ENCODE data around the gene OR52E1.

OR52E1 gene

GRCh38 chr11:5065027-5065426, 4.3 kb upstream of the OR52E1 start:
- no peaks in the 10 kb centered on the region for H3K36me3 ChIP-seq (ENCODE audit: control insufficient read depth, insufficient read depth, low read length)
- H3K27ac ChIP-seq (ENCODE audit: low read depth, low read length) = no peak overlapping the region
- no peaks in the 10 kb centered on the region for H3K9me3 ChIP-seq (ENCODE audit: control insufficient read depth, insufficient read depth, low read depth, low read length)
- H3K4me3 ChIP-seq (ENCODE audit: low read depth, low read length) = no peak overlapping the region
- H3K9ac ChIP-seq (ENCODE audit: low read length) = no peak overlapping the region
- H3K27me3 ChIP-seq (ENCODE audit: control insufficient read depth, insufficient read depth, low read length) = no peaks in the 10 kb centered on the region
- no peaks in the 10 kb centered on the region for H3K4me1 ChIP-seq (ENCODE audit: control insufficient read depth, insufficient read depth, low read length)

DNA sequence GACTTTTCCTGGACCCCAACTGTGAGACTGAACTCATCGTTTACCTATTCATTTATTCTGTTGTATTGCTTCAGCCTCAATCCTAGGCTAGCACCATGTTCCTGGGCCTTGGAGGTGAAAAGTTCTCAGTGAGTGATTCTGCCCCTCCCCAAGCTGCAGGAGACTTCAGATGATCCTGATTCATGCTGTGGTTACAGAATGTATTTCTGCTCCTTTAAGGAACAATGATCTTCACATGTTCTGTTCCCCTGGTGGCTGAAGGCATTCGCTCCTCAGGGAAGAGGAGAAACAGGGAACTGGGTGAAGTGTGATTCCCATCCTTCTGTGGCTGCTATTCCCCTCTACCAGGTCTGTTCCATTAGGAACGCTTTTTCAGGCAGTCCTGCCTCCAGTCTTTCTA, 2.4 kb downstream of the OR52E1 start:
- H3K27me3 ChIP-seq (ENCODE audit: control insufficient read depth, insufficient read depth, low read length) = no peaks in the 10 kb centered on the region
- H3K4me1 ChIP-seq (ENCODE audit: control insufficient read depth, insufficient read depth, low read length) = no peaks in the 10 kb centered on the region
- no peak overlapping the region for H3K9ac ChIP-seq (ENCODE audit: low read length)
- no peak overlapping the region for H3K4me3 ChIP-seq (ENCODE audit: low read depth, low read length)
- H3K9me3 ChIP-seq (ENCODE audit: control insufficient read depth, insufficient read depth, low read depth, low read length) = no peaks in the 10 kb centered on the region
- H3K36me3 ChIP-seq (ENCODE audit: control insufficient read depth, insufficient read depth, low read length) = no peaks in the 10 kb centered on the region
- no peak overlapping the region for H3K27ac ChIP-seq (ENCODE audit: low read depth, low read length)

GRCh38 chr11:5081405-5081804, 12.0 kb downstream of the OR52E1 start:
- Histone ChIP-seq H3K36me3 (ENCODE audit: control insufficient read depth, insufficient read depth, low read length) (no peaks in the 10 kb centered on the region), H3K9ac (ENCODE audit: low read length) (no peak overlapping the region), H3K4me3 (ENCODE audit: low read depth, low read length) (no peak overlapping the region), H3K4me1 (ENCODE audit: control insufficient read depth, insufficient read depth, low read length) (no peaks in the 10 kb centered on the region), H3K27me3 (ENCODE audit: control insufficient read depth, insufficient read depth, low read length) (no peaks in the 10 kb centered on the region), H3K27ac (ENCODE audit: low read depth, low read length) (no peak overlapping the region), H3K9me3 (ENCODE audit: control insufficient read depth, insufficient read depth, low read depth, low read length) (no peaks in the 10 kb centered on the region)

DNA sequence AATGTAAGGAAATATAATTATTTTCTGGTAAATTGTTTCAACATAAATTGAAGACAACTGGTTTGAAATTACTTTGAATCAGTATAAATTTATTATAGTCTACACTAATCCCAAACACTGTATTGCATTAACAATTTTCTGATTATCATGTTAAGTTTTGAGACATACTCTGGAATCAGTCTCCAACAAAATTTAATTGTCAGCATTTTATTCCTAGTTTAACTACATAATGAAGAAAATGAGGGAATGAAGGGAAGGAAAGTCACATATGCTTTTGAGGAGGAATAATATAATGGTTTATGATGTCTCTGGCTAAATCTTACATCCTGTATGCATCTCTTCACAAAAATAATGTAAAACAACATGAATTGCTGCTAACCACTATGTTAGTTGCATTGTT, 14.2 kb downstream of the OR52E1 start:
- Histone ChIP-seq H3K27ac (ENCODE audit: low read depth, low read length) (no peak overlapping the region), H3K9me3 (ENCODE audit: control insufficient read depth, insufficient read depth, low read depth, low read length) (no peaks in the 10 kb centered on the region), H3K36me3 (ENCODE audit: control insufficient read depth, insufficient read depth, low read length) (no peaks in the 10 kb centered on the region), H3K4me1 (ENCODE audit: control insufficient read depth, insufficient read depth, low read length) (no peaks in the 10 kb centered on the region), H3K27me3 (ENCODE audit: control insufficient read depth, insufficient read depth, low read length) (no peaks in the 10 kb centered on the region), H3K9ac (ENCODE audit: low read length) (no peak overlapping the region), H3K4me3 (ENCODE audit: low read depth, low read length) (no peak overlapping the region)

DNA sequence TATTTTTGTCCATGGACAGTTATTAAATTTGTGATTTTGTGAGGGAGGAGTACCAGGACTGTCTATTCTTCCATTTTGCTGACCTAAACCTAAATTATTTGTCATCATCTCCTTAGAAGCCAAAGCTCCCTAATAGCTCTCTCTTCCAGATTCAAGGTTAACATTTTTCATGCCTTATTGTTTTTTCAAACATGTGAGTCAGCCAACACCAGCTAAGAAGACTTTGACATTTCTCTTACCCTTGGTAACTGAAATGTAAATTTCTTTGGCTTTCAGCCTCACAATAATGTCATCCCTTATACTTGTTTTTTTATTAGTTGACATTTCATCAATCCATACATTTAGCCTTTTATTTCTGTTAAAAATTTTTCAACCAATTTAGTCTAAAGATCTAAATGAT, 19.2 kb downstream of the OR52E1 start:
- Histone ChIP-seq H3K27ac (ENCODE audit: low read depth, low read length) (no peak overlapping the region), H3K27me3 (ENCODE audit: control insufficient read depth, insufficient read depth, low read length) (no peaks in the 10 kb centered on the region), H3K9ac (ENCODE audit: low read length) (no peak overlapping the region), H3K9me3 (ENCODE audit: control insufficient read depth, insufficient read depth, low read depth, low read length) (no peaks in the 10 kb centered on the region), H3K4me1 (ENCODE audit: control insufficient read depth, insufficient read depth, low read length) (no peaks in the 10 kb centered on the region), H3K36me3 (ENCODE audit: control insufficient read depth, insufficient read depth, low read length) (no peaks in the 10 kb centered on the region), H3K4me3 (ENCODE audit: low read depth, low read length) (no peak overlapping the region)

DNA sequence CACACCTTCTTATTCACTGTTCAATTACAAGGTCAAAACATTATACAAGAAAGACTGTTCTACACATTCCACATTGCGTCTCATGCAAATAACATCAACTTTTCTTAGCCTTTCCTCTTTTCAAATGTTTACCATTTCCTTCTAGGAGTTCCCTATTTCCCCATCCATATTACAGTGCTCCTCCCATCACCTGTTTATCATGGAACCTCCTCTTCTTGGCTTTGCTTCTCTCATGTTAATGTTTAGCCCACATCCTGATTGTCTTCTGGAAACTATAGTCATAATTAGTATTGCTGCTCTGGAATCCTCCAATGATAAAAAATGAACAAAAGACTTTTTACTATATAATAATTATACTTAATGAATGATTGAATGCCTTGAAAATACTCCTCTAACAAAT, 21.3 kb downstream of the OR52E1 start:
- Histone ChIP-seq H3K27ac (ENCODE audit: low read depth, low read length) (no peak overlapping the region), H3K36me3 (ENCODE audit: control insufficient read depth, insufficient read depth, low read length) (no peaks in the 10 kb centered on the region), H3K27me3 (ENCODE audit: control insufficient read depth, insufficient read depth, low read length) (no peaks in the 10 kb centered on the region), H3K9ac (ENCODE audit: low read length) (no peak overlapping the region), H3K4me3 (ENCODE audit: low read depth, low read length) (no peak overlapping the region), H3K9me3 (ENCODE audit: control insufficient read depth, insufficient read depth, low read depth, low read length) (no peaks in the 10 kb centered on the region), H3K4me1 (ENCODE audit: control insufficient read depth, insufficient read depth, low read length) (no peaks in the 10 kb centered on the region)

DNA sequence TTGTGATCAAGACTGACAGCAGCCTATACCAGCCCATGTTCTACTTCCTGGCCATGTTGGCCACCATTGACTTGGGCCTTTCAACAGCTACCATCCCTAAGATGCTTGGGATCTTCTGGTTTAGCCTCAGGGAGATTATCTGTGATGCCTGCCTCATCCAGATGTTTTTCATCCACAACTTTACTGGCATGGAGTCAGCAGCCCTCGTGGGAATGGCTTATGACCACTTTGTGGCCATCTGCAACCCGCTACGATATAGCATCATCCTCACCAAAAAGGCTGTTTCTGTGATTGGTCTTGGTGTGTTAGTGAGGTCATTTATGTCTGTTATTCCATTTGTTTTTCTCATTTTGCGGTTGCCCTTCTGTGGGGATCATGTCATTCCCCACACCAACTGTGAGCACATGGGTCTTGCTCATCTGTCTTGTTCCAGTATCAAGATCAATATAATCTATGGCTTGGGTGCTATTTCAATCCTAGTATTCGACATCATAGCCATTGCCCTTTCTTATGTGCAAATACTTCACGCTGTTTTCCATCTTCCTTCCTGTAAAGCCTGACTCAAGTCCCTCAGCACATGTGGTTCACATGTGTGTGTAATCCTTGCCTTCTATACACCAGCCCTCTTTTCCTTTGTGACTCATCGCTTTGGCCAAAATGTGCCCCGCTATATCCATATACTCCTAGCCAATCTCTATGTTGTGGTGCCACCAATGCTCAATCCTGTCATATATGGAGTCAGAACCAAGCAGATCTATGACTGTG, 23.6 kb downstream of the OR52E1 start:
- H3K4me3 ChIP-seq (ENCODE audit: low read depth, low read length) = no peak overlapping the region
- H3K9me3 ChIP-seq (ENCODE audit: control insufficient read depth, insufficient read depth, low read depth, low read length) = no peaks in the 10 kb centered on the region
- no peaks in the 10 kb centered on the region for H3K27me3 ChIP-seq (ENCODE audit: control insufficient read depth, insufficient read depth, low read length)
- H3K9ac ChIP-seq (ENCODE audit: low read length) = no peak overlapping the region
- no peak overlapping the region for H3K27ac ChIP-seq (ENCODE audit: low read depth, low read length)
- H3K4me1 ChIP-seq (ENCODE audit: control insufficient read depth, insufficient read depth, low read length) = no peaks in the 10 kb centered on the region
- H3K36me3 ChIP-seq (ENCODE audit: control insufficient read depth, insufficient read depth, low read length) = no peaks in the 10 kb centered on the region

GRCh38 chr11:5096011-5096410, 26.6 kb downstream of the OR52E1 start:
- Histone ChIP-seq H3K4me1 (ENCODE audit: control insufficient read depth, insufficient read depth, low read length) (no peaks in the 10 kb centered on the region), H3K27ac (ENCODE audit: low read depth, low read length) (no peak overlapping the region), H3K27me3 (ENCODE audit: control insufficient read depth, insufficient read depth, low read length) (no peaks in the 10 kb centered on the region), H3K9ac (ENCODE audit: low read length) (no peak overlapping the region), H3K9me3 (ENCODE audit: control insufficient read depth, insufficient read depth, low read depth, low read length) (no peaks in the 10 kb centered on the region), H3K4me3 (ENCODE audit: low read depth, low read length) (no peak overlapping the region), H3K36me3 (ENCODE audit: control insufficient read depth, insufficient read depth, low read length) (no peaks in the 10 kb centered on the region)

- H3K36me3 ChIP-seq (ENCODE audit: control insufficient read depth, insufficient read depth, low read length) = no peaks in the 10 kb centered on the region
- peaks cover 2% of the 10 kb centered on the region; the same call in 1 of the 2 replicates for H3K4me1 ChIP-seq (ENCODE audit: control insufficient read depth, insufficient read depth, low read length)
- H3K9me3 ChIP-seq (ENCODE audit: control insufficient read depth, insufficient read depth, low read depth, low read length) = no peaks in the 10 kb centered on the region
- no peaks in the 10 kb centered on the region for H3K27me3 ChIP-seq (ENCODE audit: control insufficient read depth, insufficient read depth, low read length)
- H3K4me3 ChIP-seq (ENCODE audit: low read depth, low read length) = no peak overlapping the region
- no peak overlapping the region for H3K9ac ChIP-seq (ENCODE audit: low read length)
- H3K27ac ChIP-seq (ENCODE audit: low read depth, low read length) = no peak overlapping the region
These were observed 32.9 kb downstream of the OR52E1 start for GRCh38 chr11:5102246-5102645.

DNA sequence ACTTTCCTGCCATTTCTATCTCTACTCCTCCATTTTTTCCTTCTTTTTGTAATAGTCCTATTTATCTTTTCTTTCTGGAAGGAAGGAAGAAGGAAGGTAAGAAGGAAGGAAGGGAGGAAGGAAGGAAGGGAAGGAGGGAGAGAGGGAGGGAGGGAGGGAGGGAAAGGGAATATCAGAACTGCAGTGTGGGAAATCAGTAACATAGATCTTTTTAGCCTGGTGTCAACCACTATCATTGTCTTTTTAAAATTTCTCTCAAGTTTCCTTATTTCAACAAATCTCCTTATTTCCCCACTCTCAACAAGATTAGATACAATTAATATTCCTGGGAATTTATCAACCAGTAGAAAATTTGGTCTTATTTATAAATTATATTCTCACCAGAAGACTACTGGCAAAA, 33.7 kb downstream of the OR52E1 start:
- Histone ChIP-seq H3K27me3 (ENCODE audit: control insufficient read depth, insufficient read depth, low read length) (no peaks in the 10 kb centered on the region), H3K4me3 (ENCODE audit: low read depth, low read length) (no peak overlapping the region), H3K9ac (ENCODE audit: low read length) (no peak overlapping the region), H3K4me1 (ENCODE audit: control insufficient read depth, insufficient read depth, low read length) (peaks cover 5% of the 10 kb centered on the region; the same call in 1 of the 2 replicates), H3K27ac (ENCODE audit: low read depth, low read length) (no peak overlapping the region), H3K9me3 (ENCODE audit: control insufficient read depth, insufficient read depth, low read depth, low read length) (no peaks in the 10 kb centered on the region), H3K36me3 (ENCODE audit: control insufficient read depth, insufficient read depth, low read length) (no peaks in the 10 kb centered on the region)

DNA sequence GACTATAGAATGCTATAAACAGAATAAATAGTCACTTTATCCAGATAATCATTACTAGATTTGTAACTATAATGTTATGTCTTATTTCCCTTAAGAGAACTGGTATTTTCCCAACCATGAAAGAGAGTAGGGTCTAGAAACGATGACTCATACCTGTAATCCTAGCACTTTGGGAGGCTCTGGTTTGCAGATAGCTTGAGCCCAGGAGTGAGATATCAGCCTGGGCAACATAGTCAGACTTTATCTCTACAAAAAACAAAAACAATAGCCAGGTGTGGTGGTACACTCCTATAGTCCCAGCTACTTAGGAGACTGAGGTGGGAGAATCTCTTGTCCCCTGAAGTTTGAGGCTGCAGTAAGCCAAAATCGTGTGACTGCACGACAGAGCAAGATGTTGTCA, 37.9 kb downstream of the OR52E1 start:
- Histone ChIP-seq H3K4me3 (ENCODE audit: low read depth, low read length) (no peak overlapping the region), H3K27ac (ENCODE audit: low read depth, low read length) (no peak overlapping the region), H3K9ac (ENCODE audit: low read length) (no peak overlapping the region), H3K4me1 (ENCODE audit: control insufficient read depth, insufficient read depth, low read length) (peaks cover 5% of the 10 kb centered on the region; the same call in 1 of the 2 replicates), H3K27me3 (ENCODE audit: control insufficient read depth, insufficient read depth, low read length) (no peaks in the 10 kb centered on the region), H3K36me3 (ENCODE audit: control insufficient read depth, insufficient read depth, low read length) (no peaks in the 10 kb centered on the region), H3K9me3 (ENCODE audit: control insufficient read depth, insufficient read depth, low read depth, low read length) (no peaks in the 10 kb centered on the region)
